HEK293 (cell line): ENCODE data around the gene F2RL3.

Experiments
- CTCF ChIP-seq: fragments of 450-650 bp; formaldehyde crosslinking; IDR thresholded peaks from 2 replicates; pipeline ENCODE4 v1.5.1; 2016; ENCODE audit warnings: missing biosample characterization, missing genetic modification characterization
- PRDM4 ChIP-seq: fragments of 450-650 bp; formaldehyde crosslinking; IDR thresholded peaks from 2 replicates; pipeline ENCODE4 v1.5.1; 2017; ENCODE audit warnings: missing biosample characterization, missing genetic modification characterization
- YY2 ChIP-seq: fragments of 450-650 bp; formaldehyde crosslinking; IDR thresholded peaks from 2 replicates; pipeline ENCODE4 v1.5.1; 2016; ENCODE audit warnings: missing biosample characterization, missing genetic modification characterization
- ZNF488 ChIP-seq: fragments of 450-650 bp; formaldehyde crosslinking; IDR thresholded peaks from 2 replicates; pipeline ENCODE4 v1.5.1; 2016; ENCODE audit warnings: missing biosample characterization, missing genetic modification characterization
- ZNF830 ChIP-seq: fragments of 450-650 bp; IDR thresholded peaks from 2 replicates; pipeline ENCODE4 v1.5.0; 2018; ENCODE audit warnings: missing biosample characterization, missing genetic modification characterization, low read depth, mild to moderate bottlenecking, moderate library complexity
- ZXDB ChIP-seq: fragments of 450-650 bp; formaldehyde crosslinking; IDR thresholded peaks from 2 replicates; pipeline ENCODE4 v1.5.1; 2016; ENCODE audit warnings: missing biosample characterization, missing genetic modification characterization

- no peak for TF ChIP-seq CTCF (tag by site-specific recombination)
- no peak for TF ChIP-seq ZXDB (tag by site-specific recombination)
- TF ChIP-seq ZNF488, result no peak
- no peak for TF ChIP-seq YY2 (tag by site-specific recombination)
- no peak for TF ChIP-seq PRDM4
- TF ChIP-seq ZNF830 (tag by site-specific recombination), result no peak
These were observed 5.3 kb upstream of the F2RL3 start for GRCh38 chr19:16883522-16883921.
